Measurements from ENCODE around the gene RTN4RL2.
A peak's percentile ranks its signal among the peaks of the same experiment; 100 is the strongest.

The RTN4RL2 gene

DNA sequence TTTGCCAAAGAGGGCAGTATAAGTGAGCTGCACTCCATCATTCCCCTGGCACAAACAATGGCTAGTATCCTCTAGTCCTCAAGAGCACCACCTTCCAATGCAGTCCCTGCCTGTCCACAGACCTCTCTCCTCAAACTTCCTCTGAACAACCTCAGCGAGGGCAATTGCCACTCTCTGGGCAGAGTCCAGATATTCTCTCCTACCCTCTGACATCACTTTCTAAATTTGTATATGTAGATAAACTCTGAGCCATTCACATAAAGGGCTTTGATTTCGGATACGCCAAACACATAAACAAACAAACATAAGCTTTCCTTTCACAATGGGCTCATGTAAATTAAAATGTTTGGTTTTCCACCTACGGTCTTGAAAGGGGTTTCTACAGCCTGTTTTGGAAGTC lies 30.4 kb upstream of the RTN4RL2 start:
- FAIRE-seq, result no peak
- no peak for DNase-seq (ENCODE audit: insufficient read length, low spot score)
- TF ChIP-seq TAF1 (IDR thresholded peaks at IDR 0.05; ENCODE audit: low read depth, low read length) (no peak), PAX5 (IDR thresholded peaks at IDR 0.05; ENCODE audit: insufficient read depth, low read length, severe bottlenecking) (no peak), POLR2AphosphoS5 (IDR thresholded peaks at IDR 0.05; ENCODE audit: low read depth, low read length) (no peak), SPI1 (IDR thresholded peaks at IDR 0.05; ENCODE audit: low read depth, low read length) (no peak), POU2F2 (IDR thresholded peaks at IDR 0.05; ENCODE audit: low read depth, low read length) (no peak), POLR2A (IDR thresholded peaks at IDR 0.05; ENCODE audit: low read depth, low read length) (no peak)

DNA sequence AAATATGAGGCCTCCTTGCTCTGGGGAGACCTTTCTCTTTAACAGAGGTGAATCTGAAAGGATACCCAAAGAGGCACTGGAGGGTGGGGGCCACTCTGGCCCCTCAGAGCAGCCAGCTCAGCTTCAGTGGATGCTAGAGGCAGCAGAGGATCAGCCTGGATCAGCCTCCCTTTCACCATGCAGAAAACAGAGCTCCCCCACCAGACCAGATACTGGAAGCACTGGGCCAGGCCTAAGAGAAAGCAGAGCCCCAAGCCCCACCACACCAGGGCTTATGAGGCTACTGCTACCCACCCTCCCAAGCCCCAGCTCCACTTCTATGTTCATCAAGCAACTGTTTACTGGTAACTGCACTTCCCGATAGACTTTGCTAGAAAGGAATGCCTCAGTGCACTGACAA lies 29.4 kb upstream of the RTN4RL2 start:
- TF ChIP-seq PAX5 (IDR thresholded peaks at IDR 0.05; ENCODE audit: insufficient read depth, low read length, severe bottlenecking) (no peak), SPI1 (IDR thresholded peaks at IDR 0.05; ENCODE audit: low read depth, low read length) (no peak), POLR2A (IDR thresholded peaks at IDR 0.05; ENCODE audit: low read depth, low read length) (no peak), POLR2AphosphoS5 (IDR thresholded peaks at IDR 0.05; ENCODE audit: low read depth, low read length) (no peak), TAF1 (IDR thresholded peaks at IDR 0.05; ENCODE audit: low read depth, low read length) (no peak), POU2F2 (IDR thresholded peaks at IDR 0.05; ENCODE audit: low read depth, low read length) (no peak)
- no peak for FAIRE-seq

DNA sequence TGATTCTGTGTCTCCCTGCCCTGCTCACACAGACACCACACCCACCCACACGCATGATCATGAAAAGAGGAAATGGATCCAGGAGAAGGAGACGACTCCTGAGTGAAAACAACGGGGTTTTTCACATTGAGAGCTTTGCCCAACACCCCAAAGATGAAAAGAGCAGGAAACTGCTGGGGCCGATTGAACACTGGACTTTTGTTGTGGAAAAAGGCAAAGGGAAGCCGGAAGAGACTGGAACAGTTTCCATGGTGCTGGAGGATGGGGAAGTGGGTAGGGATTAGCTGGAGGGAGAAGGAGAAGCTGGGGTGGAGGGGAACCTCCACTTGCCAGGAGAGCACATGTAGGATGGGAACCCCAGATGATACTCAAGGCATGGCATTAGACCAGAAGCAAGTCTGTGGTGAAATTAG lies 28.2 kb upstream of the RTN4RL2 start:
- DNase-seq (ENCODE audit: insufficient read length, low spot score) (no peak), FAIRE-seq (no peak)
- TF ChIP-seq POLR2A (IDR thresholded peaks at IDR 0.05; ENCODE audit: low read depth, low read length), result no peak
- no peak for TF ChIP-seq PAX5 (IDR thresholded peaks at IDR 0.05; ENCODE audit: insufficient read depth, low read length, severe bottlenecking)
- TF ChIP-seq SPI1 (IDR thresholded peaks at IDR 0.05; ENCODE audit: low read depth, low read length), result peak; percentile 72
- TF ChIP-seq TAF1 (IDR thresholded peaks at IDR 0.05; ENCODE audit: low read depth, low read length), result no peak

More for the DNA sequence above, 29.4 kb upstream of the RTN4RL2 start:
- no peak for DNase-seq (ENCODE audit: insufficient read length, low spot score)

DNA sequence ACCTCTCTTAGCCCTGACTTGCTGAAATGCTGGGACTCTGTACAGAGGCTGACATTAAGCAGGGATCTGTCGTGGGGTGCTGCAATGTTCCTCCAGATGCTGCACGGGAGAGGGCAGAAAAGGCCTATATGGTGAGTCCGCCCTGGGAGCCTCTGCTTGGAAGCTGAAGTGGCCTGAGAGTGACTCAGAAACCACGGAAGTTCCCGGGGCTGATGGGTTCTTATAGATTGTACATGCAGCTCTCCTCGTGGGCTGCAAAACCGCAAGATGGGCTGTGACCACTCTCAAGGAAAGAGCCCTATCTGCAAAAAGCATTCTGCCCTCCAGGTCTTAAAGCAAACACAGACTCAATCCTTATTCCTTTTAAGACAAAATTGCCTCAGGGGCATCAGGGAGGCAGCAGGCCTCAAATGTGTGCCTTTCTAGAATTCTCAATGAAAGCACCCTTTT lies 27.6 kb upstream of the RTN4RL2 start:
- no peak for TF ChIP-seq SPI1 (IDR thresholded peaks at IDR 0.05; ENCODE audit: low read depth, low read length)
- no peak for TF ChIP-seq POLR2AphosphoS5 (IDR thresholded peaks at IDR 0.05; ENCODE audit: low read depth, low read length)
- TF ChIP-seq POLR2A (IDR thresholded peaks at IDR 0.05; ENCODE audit: low read depth, low read length), result no peak
- no peak for TF ChIP-seq TAF1 (IDR thresholded peaks at IDR 0.05; ENCODE audit: low read depth, low read length)
- no peak for TF ChIP-seq POU2F2 (IDR thresholded peaks at IDR 0.05; ENCODE audit: low read depth, low read length)
- no peak for TF ChIP-seq PAX5 (IDR thresholded peaks at IDR 0.05; ENCODE audit: insufficient read depth, low read length, severe bottlenecking)
- FAIRE-seq (peak; percentile 5), DNase-seq (ENCODE audit: insufficient read length, low spot score) (no peak)

DNA sequence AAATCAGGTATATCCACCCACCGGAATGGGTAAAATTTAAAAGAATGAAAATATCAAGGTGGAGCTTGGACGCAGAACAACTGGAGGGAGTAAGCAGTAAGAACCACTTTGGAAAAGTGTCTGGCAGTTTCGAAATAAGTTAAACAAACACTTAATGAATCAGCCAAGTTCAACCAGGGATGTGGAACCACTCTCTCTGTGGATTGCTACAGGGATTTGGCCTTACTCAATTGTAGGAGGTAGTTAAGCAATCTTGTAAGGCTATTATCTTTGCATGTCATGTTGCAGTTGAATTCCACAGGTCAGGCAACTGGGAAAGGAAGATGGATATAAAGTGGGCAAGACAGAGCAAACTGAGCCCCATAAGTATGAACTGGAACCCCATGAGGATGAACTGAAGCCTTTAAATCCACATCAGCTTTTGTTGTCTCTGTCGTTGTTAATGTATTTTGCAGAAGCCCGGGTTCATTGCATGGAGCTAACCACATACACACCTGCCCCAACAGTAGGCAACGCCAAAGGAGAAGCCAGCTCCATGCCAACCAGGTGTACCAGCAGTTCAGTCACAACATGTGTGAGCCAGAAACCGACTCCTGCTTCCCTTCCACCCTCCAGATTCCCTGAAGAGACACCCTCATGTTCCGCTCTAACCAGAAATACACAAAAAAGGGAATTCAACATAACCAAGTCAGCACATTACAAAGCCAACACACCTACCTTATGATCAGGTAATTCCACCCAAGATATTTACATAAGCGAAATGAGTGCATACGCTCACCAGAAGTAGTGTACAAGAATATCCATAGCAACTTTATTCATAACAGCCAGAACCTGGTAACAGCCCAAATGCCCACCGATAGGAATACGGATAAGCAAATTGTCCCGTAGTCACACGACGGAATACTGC lies 25.4 kb upstream of the RTN4RL2 start:
- TF ChIP-seq POU2F2 (IDR thresholded peaks at IDR 0.05; ENCODE audit: low read depth, low read length) (no peak), PAX5 (IDR thresholded peaks at IDR 0.05; ENCODE audit: insufficient read depth, low read length, severe bottlenecking) (no peak), SPI1 (IDR thresholded peaks at IDR 0.05; ENCODE audit: low read depth, low read length) (no peak), POLR2AphosphoS5 (IDR thresholded peaks at IDR 0.05; ENCODE audit: low read depth, low read length) (no peak), POLR2A (IDR thresholded peaks at IDR 0.05; ENCODE audit: low read depth, low read length) (no peak), TAF1 (IDR thresholded peaks at IDR 0.05; ENCODE audit: low read depth, low read length) (no peak)
- FAIRE-seq (no peak), DNase-seq (ENCODE audit: insufficient read length, low spot score) (no peak)

DNA sequence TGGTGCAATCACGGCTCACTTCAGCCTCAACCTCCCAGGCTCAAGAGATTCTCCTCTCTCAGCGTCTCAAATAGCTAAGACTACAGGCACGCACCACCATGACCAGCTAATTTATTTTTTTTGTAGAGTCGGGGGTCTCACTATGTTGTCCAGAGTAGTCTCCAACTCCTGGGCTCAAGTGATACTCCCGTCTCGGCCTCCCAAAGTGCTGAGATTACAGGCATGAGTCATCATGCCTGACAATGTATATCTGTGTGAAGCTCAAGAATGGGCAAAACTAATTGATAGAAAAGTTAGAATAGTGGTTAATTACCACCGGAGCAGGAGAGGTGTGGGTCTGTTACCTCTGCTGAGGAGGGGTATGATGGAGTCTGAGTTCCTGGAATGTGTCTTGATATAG lies 24.3 kb upstream of the RTN4RL2 start:
- DNase-seq (ENCODE audit: insufficient read length, low spot score), result no peak
- TF ChIP-seq TAF1 (IDR thresholded peaks at IDR 0.05; ENCODE audit: low read depth, low read length) (no peak), POLR2A (IDR thresholded peaks at IDR 0.05; ENCODE audit: low read depth, low read length) (no peak), SPI1 (IDR thresholded peaks at IDR 0.05; ENCODE audit: low read depth, low read length) (no peak), POLR2AphosphoS5 (IDR thresholded peaks at IDR 0.05; ENCODE audit: low read depth, low read length) (no peak), POU2F2 (IDR thresholded peaks at IDR 0.05; ENCODE audit: low read depth, low read length) (no peak), PAX5 (IDR thresholded peaks at IDR 0.05; ENCODE audit: insufficient read depth, low read length, severe bottlenecking) (no peak)
- no peak for FAIRE-seq

DNA sequence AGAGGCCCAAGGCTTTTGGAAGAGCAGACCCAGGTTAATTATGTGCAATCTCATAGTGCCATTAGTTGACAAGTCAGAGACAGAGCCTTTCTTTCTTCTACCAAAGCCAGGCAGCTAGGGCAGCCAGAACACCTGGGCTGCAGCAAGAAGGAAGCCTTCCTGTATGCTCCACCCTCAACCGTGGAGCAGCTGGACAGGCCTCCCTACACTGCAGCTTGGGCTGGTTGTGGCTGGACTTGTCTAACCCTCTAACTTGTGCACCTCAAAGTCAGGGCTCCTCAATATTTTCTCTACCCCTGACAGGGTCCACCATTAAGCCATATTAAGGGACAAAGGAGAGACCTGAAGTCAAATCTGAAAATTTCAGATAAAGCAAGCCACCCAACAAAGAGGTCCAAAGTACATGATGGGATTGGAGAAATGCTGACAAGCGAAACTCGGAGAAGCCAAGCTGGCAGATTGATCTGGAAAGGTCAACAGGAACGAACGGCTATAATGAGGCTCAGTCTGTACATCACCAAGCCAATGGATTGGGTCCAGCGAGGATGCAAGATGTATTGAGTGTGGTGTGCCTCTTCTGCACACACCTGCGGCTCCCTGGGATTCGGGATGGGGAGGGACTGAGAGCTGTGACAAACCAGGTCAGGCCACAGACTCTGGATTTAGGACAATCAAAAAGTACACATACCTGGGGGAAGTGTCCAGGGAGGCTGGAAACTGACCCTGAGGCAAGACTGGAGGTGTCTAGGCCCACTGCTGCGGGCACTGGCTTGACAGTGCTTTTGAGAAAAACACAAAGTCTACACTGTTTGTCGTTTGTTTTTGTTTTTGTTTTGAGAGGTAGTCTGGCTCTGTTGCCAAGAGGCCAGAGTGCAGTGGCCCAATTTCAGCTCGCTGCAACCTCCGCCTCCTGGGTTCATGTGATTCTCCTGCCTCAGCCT lies 21.7 kb upstream of the RTN4RL2 start:
- DNase-seq (ENCODE audit: insufficient read length, low spot score) (no peak), FAIRE-seq (no peak)
- no peak for TF ChIP-seq PAX5 (IDR thresholded peaks at IDR 0.05; ENCODE audit: insufficient read depth, low read length, severe bottlenecking)
- no peak for TF ChIP-seq POLR2A (IDR thresholded peaks at IDR 0.05; ENCODE audit: low read depth, low read length)
- no peak for TF ChIP-seq POU2F2 (IDR thresholded peaks at IDR 0.05; ENCODE audit: low read depth, low read length)
- no peak for TF ChIP-seq TAF1 (IDR thresholded peaks at IDR 0.05; ENCODE audit: low read depth, low read length)
- no peak for TF ChIP-seq POLR2AphosphoS5 (IDR thresholded peaks at IDR 0.05; ENCODE audit: low read depth, low read length)
- TF ChIP-seq SPI1 (IDR thresholded peaks at IDR 0.05; ENCODE audit: low read depth, low read length), result no peak

DNA sequence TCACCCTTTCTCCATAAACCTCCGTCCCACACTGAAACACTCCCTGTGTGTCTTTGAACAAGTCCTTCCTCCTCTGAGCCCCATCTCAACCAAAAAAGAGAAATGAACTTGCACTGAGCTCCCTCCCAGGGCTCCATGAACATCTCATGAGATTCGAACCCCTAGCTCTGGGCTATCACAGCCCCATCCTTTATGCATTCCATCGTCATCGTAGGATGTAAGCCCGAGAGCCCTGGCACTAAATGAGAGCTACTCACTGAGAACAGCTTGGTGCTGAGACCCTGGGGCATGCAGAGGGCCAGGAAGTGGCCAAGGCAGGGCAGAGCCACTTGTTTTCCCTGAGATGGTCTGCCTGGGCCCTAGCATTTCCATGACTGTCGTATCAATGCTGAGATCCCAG lies 20.5 kb upstream of the RTN4RL2 start:
- no peak for FAIRE-seq
- no peak for DNase-seq (ENCODE audit: insufficient read length, low spot score)
- no peak for TF ChIP-seq POLR2AphosphoS5 (IDR thresholded peaks at IDR 0.05; ENCODE audit: low read depth, low read length)
- TF ChIP-seq PAX5 (IDR thresholded peaks at IDR 0.05; ENCODE audit: insufficient read depth, low read length, severe bottlenecking), result no peak
